ENCODE data around the gene EIF4EBP3.

Gene EIF4EBP3

DNA sequence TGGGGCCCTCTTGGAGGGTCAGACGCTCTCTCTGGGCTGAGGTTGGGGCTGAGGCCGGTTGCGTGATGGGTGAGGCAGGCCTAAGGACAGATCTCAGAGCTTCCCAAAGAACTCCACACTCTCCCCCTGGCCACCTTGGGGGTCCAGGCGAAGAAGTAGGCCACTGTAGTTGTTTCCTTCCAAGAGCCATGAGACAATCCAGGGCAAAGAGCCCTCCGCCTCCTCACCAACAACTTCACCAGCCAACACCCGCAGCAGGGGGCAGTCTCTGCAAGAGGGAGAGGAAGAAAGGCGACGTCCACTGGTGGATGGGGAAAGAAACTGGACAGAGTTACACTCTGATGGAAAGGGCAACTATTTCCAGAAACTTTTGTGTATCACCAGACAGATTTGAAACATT lies 27.8 kb downstream of the EIF4EBP3 start:
- no peak for TF ChIP-seq POLR2AphosphoS5 (IDR thresholded peaks at IDR 0.05; ENCODE audit: low read depth, low read length)
- TF ChIP-seq, protein P1, sequence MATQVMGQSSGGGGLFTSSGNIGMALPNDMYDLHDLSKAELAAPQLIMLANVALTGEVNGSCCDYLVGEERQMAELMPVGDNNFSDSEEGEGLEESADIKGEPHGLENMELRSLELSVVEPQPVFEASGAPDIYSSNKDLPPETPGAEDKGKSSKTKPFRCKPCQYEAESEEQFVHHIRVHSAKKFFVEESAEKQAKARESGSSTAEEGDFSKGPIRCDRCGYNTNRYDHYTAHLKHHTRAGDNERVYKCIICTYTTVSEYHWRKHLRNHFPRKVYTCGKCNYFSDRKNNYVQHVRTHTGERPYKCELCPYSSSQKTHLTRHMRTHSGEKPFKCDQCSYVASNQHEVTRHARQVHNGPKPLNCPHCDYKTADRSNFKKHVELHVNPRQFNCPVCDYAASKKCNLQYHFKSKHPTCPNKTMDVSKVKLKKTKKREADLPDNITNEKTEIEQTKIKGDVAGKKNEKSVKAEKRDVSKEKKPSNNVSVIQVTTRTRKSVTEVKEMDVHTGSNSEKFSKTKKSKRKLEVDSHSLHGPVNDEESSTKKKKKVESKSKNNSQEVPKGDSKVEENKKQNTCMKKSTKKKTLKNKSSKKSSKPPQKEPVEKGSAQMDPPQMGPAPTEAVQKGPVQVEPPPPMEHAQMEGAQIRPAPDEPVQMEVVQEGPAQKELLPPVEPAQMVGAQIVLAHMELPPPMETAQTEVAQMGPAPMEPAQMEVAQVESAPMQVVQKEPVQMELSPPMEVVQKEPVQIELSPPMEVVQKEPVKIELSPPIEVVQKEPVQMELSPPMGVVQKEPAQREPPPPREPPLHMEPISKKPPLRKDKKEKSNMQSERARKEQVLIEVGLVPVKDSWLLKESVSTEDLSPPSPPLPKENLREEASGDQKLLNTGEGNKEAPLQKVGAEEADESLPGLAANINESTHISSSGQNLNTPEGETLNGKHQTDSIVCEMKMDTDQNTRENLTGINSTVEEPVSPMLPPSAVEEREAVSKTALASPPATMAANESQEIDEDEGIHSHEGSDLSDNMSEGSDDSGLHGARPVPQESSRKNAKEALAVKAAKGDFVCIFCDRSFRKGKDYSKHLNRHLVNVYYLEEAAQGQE (IDR thresholded peaks at IDR 0.05; ENCODE audit: insufficient read depth in 1 of 2, low read depth in 2 of 2, low read length in 2 of 2), result no peak
- no peak for TF ChIP-seq TAF1 (IDR thresholded peaks at IDR 0.05; ENCODE audit: borderline replicate concordance, insufficient read depth, low read length)
- no peak for TF ChIP-seq SIN3A (IDR thresholded peaks at IDR 0.05; ENCODE audit: borderline replicate concordance, insufficient read depth, low read length)
- TF ChIP-seq FOXP2 (optimal IDR thresholded peaks at IDR 0.05; ENCODE audit: borderline replicate concordance, extremely low read depth, extremely low read length, insufficient read depth), result no peak

DNA sequence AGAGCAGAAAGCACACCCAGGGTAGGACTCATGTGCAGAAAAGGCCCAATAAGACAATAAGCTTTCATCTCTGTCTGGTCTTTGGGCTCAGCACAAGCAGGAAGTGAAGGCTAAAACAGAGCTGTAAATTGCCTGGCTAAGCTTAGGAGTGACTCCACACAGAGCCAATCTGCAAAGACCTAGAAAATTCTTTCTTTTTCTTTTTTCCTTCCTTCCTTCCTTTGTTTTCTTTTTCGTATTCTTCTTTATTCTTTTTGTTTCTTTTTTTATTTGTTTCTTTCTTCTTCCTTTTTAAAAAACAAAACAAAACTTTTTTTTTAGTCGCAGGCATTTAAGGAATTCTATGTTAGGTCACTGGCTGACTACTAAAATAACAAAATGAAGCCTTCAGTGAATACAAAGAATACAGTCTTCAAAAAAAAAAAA lies 29.3 kb downstream of the EIF4EBP3 start:
- TF ChIP-seq SIN3A (IDR thresholded peaks at IDR 0.05; ENCODE audit: borderline replicate concordance, insufficient read depth, low read length) (no peak), FOXP2 (optimal IDR thresholded peaks at IDR 0.05; ENCODE audit: borderline replicate concordance, extremely low read depth, extremely low read length, insufficient read depth) (no peak), TAF1 (IDR thresholded peaks at IDR 0.05; ENCODE audit: borderline replicate concordance, insufficient read depth, low read length) (no peak), POLR2AphosphoS5 (IDR thresholded peaks at IDR 0.05; ENCODE audit: low read depth, low read length) (no peak)
- TF ChIP-seq, protein P1 (IDR thresholded peaks at IDR 0.05; ENCODE audit: insufficient read depth in 1 of 2, low read depth in 2 of 2, low read length in 2 of 2), result no peak

DNA sequence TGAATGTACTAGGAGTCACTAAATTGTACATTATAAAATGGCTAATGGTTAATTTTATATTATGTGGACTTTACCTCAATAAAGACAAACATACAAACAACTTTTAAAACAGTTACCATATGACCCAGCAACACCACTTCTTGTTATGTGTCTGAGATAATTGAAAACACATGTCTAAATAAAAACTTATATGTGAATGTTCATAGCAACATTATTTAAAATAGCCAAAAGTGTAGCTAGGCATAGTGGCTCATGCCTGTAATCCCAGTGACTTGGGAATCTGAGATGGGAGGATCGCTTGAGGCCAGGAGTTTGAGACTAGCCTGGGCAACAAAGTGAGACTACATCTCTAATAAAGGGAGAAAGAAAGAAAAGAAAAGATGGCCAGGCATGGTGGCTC lies 40.0 kb downstream of the EIF4EBP3 start:
- TF ChIP-seq SIN3A (IDR thresholded peaks at IDR 0.05; ENCODE audit: borderline replicate concordance, insufficient read depth, low read length) (no peak), TAF1 (IDR thresholded peaks at IDR 0.05; ENCODE audit: borderline replicate concordance, insufficient read depth, low read length) (no peak), POLR2AphosphoS5 (IDR thresholded peaks at IDR 0.05; ENCODE audit: low read depth, low read length) (no peak), FOXP2 (optimal IDR thresholded peaks at IDR 0.05; ENCODE audit: borderline replicate concordance, extremely low read depth, extremely low read length, insufficient read depth) (no peak)
- TF ChIP-seq, protein P1 (IDR thresholded peaks at IDR 0.05; ENCODE audit: insufficient read depth in 1 of 2, low read depth in 2 of 2, low read length in 2 of 2), result no peak

DNA sequence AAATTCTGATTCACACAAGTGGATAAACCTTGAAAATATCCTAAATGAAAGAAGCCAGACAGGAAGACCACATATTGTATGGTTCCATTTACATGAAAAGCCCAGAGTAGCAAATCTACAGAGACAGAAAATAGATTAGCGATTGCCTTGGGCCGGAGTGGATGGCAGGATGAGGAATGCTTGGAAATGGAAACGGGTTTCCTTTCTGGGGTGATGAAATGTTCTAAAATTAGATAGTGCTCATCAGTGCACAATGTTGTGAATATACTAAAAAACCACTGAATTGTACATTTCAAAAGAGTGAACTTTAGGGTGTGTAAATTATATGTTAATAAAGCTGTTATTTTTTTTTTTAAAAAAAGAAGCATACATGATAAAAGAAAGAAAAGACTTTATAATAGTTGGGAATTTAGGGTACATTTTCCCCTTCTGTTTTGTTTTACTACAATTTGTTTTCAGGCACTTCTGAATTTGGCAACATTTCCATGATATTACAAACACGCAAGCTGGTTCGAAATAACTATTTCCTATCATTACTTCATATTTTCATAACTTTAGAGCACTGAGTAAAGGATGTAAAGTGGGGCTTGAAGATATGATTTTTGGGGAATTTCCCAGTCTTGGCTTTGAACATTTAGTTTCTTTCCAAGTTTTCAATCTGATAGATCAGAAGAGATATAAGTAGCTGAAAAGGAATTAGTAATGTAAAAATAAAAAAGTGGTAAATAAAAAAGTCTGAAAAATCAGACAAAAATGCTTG lies 41.0 kb downstream of the EIF4EBP3 start:
- TF ChIP-seq, protein P1 (IDR thresholded peaks at IDR 0.05; ENCODE audit: insufficient read depth in 1 of 2, low read depth in 2 of 2, low read length in 2 of 2), result no peak
- TF ChIP-seq SIN3A (IDR thresholded peaks at IDR 0.05; ENCODE audit: borderline replicate concordance, insufficient read depth, low read length), result no peak
- TF ChIP-seq POLR2AphosphoS5 (IDR thresholded peaks at IDR 0.05; ENCODE audit: low read depth, low read length), result no peak
- TF ChIP-seq FOXP2 (optimal IDR thresholded peaks at IDR 0.05; ENCODE audit: borderline replicate concordance, extremely low read depth, extremely low read length, insufficient read depth), result no peak
- no peak for TF ChIP-seq TAF1 (IDR thresholded peaks at IDR 0.05; ENCODE audit: borderline replicate concordance, insufficient read depth, low read length)

Data from PFSK-1 (cell line).